ENCODE measurements around the gene SLC35E1. TPM values are rescaled to one million over a fixed set of nuclear protein-coding genes. Genes with fewer than 3 reads are reported as not detected.

SLC35E1 gene
- total and polyA plus RNA-seq, 2 of the 4 experiments (the other 2 are of a cell fraction): 22.6 to 38.0 TPM

DNA sequence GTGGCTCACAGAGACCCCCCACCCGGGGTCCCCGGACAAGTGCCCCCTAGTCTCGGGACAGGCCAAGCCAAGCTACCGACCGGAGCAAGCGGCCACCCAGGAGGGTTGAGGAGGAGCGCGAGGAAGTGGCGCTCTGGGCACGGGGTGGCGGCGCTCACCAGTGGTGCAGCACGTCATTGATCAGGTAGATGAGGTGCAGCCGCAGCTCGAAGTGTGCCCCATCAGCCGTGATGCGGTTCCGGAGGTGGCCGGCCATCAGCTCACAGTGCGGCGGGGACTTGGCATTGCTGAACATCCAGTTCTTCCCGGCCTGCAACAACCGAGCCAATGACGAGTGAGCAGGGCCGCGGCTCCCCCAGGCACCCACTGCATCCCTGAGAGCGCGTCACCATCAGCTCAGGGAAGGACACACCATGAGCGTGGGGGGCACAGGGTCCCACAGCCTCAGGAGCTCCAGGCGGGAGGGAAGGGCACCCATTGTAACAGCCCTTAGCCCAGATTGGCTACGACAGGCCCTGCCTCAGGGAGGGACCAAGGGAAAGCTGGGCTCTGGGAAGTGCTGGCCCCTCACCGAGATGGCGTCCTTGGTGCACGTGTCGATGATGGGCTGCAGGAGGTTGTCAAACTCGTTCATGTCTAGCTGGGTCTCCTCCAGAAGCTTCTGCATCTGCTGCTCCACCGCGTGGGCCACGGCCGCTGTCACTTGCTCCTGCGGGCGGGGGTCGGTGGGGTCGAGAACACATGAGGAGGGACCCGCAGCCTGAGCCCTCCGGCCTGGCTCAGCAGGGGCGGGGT lies 39.6 kb downstream of the SLC35E1 start:
- Histone ChIP-seq H3K79me1 (ENCODE audit: low read depth in 1 of 2, low read length in 2 of 2) (peaks cover 14 to 42% of the 10 kb centered on the region in 2 experiments), H2AK9ac (replicated peaks; ENCODE audit: low read depth, low read length, poor library complexity) (no peak overlapping the region), H4K8ac (ENCODE audit: low read depth in 2 of 2, low read length in 2 of 2) (no peak overlapping the region), H3K9me1 (ENCODE audit: insufficient read depth, low read length) (peaks cover 4% of the 10 kb centered on the region; the same call in 1 of the 2 replicates), H2BK20ac (ENCODE audit: low read depth, low read length) (no peak overlapping the region), H3K23ac (ENCODE audit: low read depth, low read length) (no peak overlapping the region), H3K36me3 (ENCODE audit: control insufficient read depth, insufficient read depth, low read length) (peaks cover 88% of the 10 kb centered on the region), H4K20me1 (ENCODE audit: insufficient read depth, low read length) (peaks cover 48% of the 10 kb centered on the region), H3K9me3 (ENCODE audit: control insufficient read depth, insufficient read depth, low read length) (no peaks in the 10 kb centered on the region), H3K4me3 (ENCODE audit: insufficient read depth, low read depth, low read length) (no peak overlapping the region), H2BK120ac (ENCODE audit: low read depth, low read length) (no peak overlapping the region), H3K56ac (ENCODE audit: extremely low read depth, insufficient read depth, low read length) (no peak overlapping the region), H3K4me1 (ENCODE audit: control insufficient read depth, insufficient read depth, low read length) (no peaks in the 10 kb centered on the region), H2BK5ac (ENCODE audit: low read depth, low read length, poor library complexity, severe bottlenecking) (no peak overlapping the region), H2BK15ac (ENCODE audit: low read depth, low read length) (no peak overlapping the region), H3K27ac (ENCODE audit: insufficient read depth, low read length) (no peak overlapping the region), H3K27me3 (ENCODE audit: control insufficient read depth, insufficient read depth, low read length) (no peaks in the 10 kb centered on the region), H2AK5ac (ENCODE audit: low read depth, low read length) (no peak overlapping the region), H3K18ac (ENCODE audit: low read depth, low read length) (no peak overlapping the region), H3K14ac (replicated peaks; ENCODE audit: low read depth, low read length) (no peak overlapping the region), H4K5ac (ENCODE audit: low read depth, low read length) (no peak overlapping the region), H2AFZ (replicated peaks; ENCODE audit: low read length, poor library complexity) (peak overlapping the region; percentile 23), H3K4me2 (ENCODE audit: low read depth, low read length) (no peak overlapping the region), H3K9ac (ENCODE audit: low read depth, low read length) (no peak overlapping the region), H4K91ac (ENCODE audit: insufficient read depth, low read depth, low read length) (no peak overlapping the region), H3K4ac (ENCODE audit: low read depth, low read length) (no peak overlapping the region)
- DNase-seq (no peak), ATAC-seq (ENCODE audit: low read depth) (no peak)
- dilution Hi-C loops (cut with HindIII; ENCODE audit: low sequenced_read_pairs, unreplicated experiment): no loop called here
- in situ Hi-C loops (cut with MboI; ENCODE audit: low sequenced_read_pairs): no loop called here
- CTCF ChIA-PET: interaction anchor here (0.5 kb wide), 1 partner anchor 17 kb away, joined by 4 read pairs; no protein-coding TSS in a partner anchor
- POLR2A ChIA-PET (ENCODE audit: unreplicated experiment): no interaction called here
- BruUV-seq (replicated peaks): no TSS peak
- WGBS, 2 experiments (ENCODE audit: extremely low coverage in 2 of 2, insufficient read length in 1 of 2): 79% methylated on average over 37 of the region's 47 CpGs; no CpG with 5 or more reads in 1 of the 2 experiments
- intact Hi-C loops (cut with micrococcal nuclease): no loop called here
- TF ChIP-seq MAZ (IDR thresholded peaks at IDR 0.05; ENCODE audit: borderline replicate concordance, low read depth, low read length): no peak
- no peak for TF ChIP-seq CEBPB (IDR thresholded peaks at IDR 0.05; ENCODE audit: low read depth, low read length)
- no peak for TF ChIP-seq BHLHE40 (IDR thresholded peaks at IDR 0.05; ENCODE audit: low read depth, low read length)
- TF ChIP-seq CHD1 (IDR thresholded peaks at IDR 0.05; ENCODE audit: low read depth, low read length): no peak
- TF ChIP-seq FOS (IDR thresholded peaks at IDR 0.05; ENCODE audit: low read depth, low read length): no peak
- TF ChIP-seq NFE2L2 (IDR thresholded peaks at IDR 0.05; ENCODE audit: low read depth, low read length): no peak
- TF ChIP-seq RFX5 (IDR thresholded peaks at IDR 0.05; ENCODE audit: low read depth, low read length): no peak
- TF ChIP-seq, protein P1, sequence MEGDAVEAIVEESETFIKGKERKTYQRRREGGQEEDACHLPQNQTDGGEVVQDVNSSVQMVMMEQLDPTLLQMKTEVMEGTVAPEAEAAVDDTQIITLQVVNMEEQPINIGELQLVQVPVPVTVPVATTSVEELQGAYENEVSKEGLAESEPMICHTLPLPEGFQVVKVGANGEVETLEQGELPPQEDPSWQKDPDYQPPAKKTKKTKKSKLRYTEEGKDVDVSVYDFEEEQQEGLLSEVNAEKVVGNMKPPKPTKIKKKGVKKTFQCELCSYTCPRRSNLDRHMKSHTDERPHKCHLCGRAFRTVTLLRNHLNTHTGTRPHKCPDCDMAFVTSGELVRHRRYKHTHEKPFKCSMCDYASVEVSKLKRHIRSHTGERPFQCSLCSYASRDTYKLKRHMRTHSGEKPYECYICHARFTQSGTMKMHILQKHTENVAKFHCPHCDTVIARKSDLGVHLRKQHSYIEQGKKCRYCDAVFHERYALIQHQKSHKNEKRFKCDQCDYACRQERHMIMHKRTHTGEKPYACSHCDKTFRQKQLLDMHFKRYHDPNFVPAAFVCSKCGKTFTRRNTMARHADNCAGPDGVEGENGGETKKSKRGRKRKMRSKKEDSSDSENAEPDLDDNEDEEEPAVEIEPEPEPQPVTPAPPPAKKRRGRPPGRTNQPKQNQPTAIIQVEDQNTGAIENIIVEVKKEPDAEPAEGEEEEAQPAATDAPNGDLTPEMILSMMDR (conservative IDR thresholded peaks at IDR 0.05; ENCODE audit: low read depth, low read length): no peak
- TF ChIP-seq, protein P2, sequence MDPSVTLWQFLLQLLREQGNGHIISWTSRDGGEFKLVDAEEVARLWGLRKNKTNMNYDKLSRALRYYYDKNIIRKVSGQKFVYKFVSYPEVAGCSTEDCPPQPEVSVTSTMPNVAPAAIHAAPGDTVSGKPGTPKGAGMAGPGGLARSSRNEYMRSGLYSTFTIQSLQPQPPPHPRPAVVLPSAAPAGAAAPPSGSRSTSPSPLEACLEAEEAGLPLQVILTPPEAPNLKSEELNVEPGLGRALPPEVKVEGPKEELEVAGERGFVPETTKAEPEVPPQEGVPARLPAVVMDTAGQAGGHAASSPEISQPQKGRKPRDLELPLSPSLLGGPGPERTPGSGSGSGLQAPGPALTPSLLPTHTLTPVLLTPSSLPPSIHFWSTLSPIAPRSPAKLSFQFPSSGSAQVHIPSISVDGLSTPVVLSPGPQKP (IDR thresholded peaks at IDR 0.05; ENCODE audit: borderline replicate concordance, low read depth, low read length): no peak
- TF ChIP-seq, protein P3, sequence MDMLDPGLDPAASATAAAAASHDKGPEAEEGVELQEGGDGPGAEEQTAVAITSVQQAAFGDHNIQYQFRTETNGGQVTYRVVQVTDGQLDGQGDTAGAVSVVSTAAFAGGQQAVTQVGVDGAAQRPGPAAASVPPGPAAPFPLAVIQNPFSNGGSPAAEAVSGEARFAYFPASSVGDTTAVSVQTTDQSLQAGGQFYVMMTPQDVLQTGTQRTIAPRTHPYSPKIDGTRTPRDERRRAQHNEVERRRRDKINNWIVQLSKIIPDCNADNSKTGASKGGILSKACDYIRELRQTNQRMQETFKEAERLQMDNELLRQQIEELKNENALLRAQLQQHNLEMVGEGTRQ (IDR thresholded peaks at IDR 0.05; ENCODE audit: low read depth, low read length): no peak
- TF ChIP-seq SMC3 (IDR thresholded peaks at IDR 0.05; ENCODE audit: low read depth, low read length): no peak
- no peak for TF ChIP-seq POLR2A (IDR thresholded peaks at IDR 0.05; ENCODE audit: low read depth, low read length)
- TF ChIP-seq RCOR1 (IDR thresholded peaks at IDR 0.05; ENCODE audit: insufficient replicate concordance, low read length): no peak
- no peak for TF ChIP-seq MAFK (IDR thresholded peaks at IDR 0.05; ENCODE audit: low read depth, low read length)
- no peak for TF ChIP-seq MXI1 (IDR thresholded peaks at IDR 0.05; ENCODE audit: borderline replicate concordance, low read depth, low read length)

Data from IMR-90 (cell line).